HG02642 (cell line): ENCODE measurements around the gene PDE11A.
"Not testable (repeated sequence)": the region's sequence is repeated elsewhere in the genome, so short reads cannot be mapped to it uniquely, and the experiment has no call there.

Source experiments
- ATAC-seq: cut with Tn5 transposase; IDR thresholded peaks from one replicate; pipeline ENCODE4 v1.9.1; 2021; ENCODE audit warnings: mild to moderate bottlenecking; ENCODE audit not compliant: unreplicated experiment, poor library complexity

The PDE11A gene

DNA sequence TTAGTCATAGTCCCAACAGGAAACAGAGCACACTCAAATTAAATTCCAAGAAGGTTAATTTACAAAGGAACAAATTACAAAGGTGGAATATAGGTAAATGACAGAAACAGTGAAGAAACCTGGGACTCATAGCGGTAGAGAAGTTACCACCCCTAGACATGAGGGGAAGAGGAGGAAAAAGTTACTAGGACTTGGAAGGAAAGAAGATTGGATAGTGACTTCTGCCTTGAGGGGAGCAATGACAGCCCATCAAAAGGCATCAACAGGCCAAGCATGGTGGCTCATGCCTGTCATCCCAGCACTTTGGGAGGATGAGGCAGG, 2.4 kb upstream of the PDE11A start:
- no peak for ATAC-seq

DNA sequence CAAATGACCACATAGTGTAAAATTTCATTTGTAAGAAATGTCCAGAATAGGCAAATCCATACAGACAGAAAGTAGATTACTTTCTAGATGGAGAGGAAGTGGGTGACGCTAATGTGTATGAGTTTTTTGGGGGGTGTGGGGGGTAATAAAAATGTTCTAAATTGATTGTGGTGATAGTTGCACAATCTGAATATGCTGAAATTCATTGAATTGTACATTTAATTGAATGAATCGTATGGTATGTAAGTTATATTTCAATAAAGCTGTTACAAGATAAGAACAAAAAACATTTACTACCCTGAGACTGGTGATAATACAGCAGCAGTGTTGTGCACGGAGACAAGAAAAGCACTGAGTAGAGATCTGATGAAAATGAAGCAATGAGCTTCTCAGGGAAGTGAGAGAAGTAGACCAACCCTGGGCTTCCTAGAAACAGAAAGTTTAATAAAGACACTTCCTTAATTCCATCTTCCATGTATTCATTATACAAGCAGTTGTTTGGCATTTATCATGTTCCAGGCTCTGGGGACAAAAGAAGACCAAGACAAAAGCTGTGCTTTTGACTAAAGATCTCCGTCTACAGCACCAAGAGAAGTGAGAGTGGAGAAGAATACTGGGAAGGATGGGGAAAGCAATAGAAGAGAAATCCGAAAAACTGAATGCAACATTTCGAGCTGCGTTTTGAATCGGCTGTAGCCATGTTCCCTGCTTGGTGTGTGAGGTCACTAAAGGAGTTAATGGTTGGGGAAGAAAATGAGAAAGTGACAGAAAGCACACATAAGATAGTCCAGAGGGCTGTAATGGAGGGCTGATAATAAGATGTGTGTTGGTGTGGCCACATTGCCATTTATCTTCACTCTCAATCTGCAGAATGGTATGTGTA, 1.8 kb upstream of the PDE11A start:
- ATAC-seq, result no peak

DNA sequence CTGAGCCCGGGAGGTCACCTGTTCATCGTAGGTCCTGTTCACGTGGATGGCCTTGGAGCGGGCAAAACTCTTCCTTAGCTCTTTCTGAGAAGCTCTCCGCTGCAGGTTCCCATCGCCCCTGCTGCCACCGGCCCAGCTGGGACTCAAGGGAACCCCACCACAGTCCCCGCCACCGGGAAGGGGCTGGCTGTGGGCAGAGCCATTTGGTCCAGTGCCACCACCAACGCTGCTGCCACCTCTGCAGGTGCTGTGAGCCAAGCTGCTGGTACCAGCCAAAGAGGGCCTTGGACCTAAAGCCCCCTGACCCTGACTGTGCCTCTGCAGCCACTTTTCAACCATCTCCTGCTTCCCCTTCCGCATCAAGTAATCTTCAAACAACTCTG, 586 bp downstream of the PDE11A start:
- ATAC-seq, result no peak

- ATAC-seq, result no peak
Measured at GRCh38 chr2:178070824-178071223, 1.8 kb downstream of the PDE11A start.

GRCh38 chr2:178069551-178069950, 3.0 kb downstream of the PDE11A start:
- no peak for ATAC-seq

DNA sequence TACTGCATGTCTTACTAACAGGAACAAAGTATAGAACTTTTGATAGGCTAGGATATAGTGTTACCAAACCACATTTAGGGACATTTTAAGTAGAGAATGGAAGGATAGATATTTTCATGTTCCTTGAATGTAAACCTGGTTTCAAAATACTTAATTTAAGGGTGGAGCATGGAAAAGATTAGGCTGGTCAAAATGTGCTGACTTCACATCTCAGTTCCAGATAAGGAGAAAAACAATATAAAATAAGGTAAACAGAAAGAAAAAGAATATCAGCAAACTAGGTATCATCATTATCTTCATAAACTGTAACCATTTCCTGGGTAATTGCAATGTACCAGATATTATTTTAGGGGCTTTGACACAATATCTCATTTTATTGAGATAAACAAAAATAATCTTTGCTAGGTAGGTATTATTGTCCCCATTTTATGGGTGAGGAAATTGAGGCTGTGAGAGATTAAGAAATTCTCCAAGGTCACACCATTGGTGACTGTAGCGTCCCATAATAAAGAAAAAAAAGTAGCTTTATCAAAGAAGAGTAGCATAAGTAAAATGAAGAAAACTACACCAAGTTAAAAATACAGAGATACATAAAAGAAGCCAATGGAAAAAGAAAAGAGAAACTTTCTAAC, 3.6 kb downstream of the PDE11A start:
- no peak for ATAC-seq

DNA sequence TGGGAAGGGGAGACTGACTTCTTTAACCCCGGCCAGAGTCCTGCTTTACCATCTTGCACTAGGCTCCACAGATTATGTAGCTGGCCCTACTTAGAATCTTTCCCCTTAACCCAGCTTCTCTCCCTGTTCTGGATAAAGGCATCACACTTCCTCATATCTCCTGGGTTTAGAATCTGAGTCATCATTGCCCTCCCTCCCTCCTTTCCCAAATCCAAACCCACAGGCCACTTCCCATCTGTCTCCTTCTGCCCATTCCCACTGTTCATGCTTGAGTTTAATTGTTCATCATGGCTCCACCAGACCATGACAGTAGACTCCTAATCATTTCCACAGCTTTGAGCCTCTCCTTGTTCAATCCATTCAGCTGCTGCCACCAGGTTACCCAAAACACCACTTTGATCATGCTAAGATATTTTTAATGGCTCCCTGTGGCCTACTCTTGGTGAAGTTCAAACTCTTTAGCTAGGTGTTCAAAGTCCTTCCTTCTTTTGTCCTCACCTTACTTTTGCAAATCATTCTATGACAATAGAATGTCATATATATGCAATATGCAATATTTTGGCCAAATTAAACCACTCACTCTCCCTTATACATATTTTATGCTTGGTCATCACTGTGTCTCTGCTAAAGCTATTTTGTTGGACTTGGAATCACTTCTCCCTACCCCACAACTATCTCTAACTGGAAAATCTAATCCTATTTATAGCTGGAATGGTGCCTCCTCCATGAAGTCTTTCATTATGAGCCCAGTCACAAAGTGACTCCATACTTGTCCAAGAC, 5.5 kb downstream of the PDE11A start:
- ATAC-seq, result no peak

DNA sequence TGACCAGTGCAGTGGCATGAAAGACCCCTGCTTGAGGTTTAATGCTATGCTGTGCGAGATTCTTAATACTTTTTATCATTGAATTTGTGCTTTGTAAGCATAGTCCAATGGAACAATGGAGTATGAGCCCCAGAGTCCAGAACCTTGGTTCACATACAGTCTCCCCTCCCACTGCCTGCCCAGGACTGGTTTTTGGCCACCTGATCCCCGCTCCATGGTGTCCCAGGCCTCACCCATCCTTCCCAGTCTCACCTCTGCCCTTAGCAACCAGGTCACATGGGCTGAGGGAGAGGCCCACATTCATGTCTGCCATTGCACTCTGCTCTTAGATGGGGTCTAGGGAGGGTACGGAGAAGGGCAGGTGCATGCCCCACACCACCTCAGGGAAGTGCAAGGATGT, 6.3 kb downstream of the PDE11A start:
- no peak for ATAC-seq

GRCh38 chr2:178059681-178060080, 12.9 kb downstream of the PDE11A start:
- ATAC-seq, result no peak

DNA sequence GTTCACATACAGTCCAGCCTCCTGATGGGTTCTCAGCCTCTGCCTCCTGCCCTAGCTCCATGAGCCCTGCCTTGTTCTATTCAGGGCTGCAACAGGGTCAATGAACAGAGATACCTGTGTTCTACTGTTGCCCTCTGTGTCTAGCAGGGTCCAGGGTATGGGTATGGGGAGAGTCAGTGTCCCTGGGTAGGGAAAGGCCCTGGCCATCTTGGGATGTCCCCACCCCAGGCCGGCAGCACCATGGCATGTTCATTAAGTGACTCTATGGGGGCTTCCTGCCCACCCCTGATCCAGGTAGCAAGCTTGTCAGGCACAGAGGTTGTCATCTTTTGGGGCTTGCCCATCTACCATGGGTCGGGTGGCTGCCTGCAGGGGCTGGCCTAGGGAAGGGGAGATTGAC, 13.5 kb downstream of the PDE11A start:
- no peak for ATAC-seq

DNA sequence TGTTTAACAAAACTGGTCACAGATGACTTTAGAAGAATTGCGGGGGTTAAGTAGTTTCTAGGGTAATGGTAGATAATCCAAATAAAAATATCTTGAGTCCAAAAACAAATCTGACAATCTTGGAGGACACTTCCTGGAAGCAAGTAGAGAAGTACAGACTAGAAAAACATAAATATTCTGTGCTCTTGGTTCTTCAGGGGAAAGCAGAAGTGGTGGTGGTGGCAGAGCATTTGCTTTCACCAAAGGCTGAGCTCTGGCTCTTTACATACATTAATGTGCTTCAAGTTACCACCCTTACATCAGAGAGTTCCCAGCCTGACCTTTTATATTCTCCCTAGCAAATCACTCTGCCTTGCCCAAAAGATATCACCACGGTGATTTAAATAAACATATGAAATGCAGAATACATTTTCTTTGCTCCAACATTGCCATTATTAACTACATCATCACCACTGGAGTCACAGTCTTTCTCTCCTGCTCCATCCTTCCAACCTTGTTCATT, 15.3 kb downstream of the PDE11A start:
- no peak for ATAC-seq

- no peak for ATAC-seq
Measured at GRCh38 chr2:178056345-178056744, 16.2 kb downstream of the PDE11A start.

GRCh38 chr2:178051257-178051656, 21.3 kb downstream of the PDE11A start:
- not testable (repeated sequence) for ATAC-seq

DNA sequence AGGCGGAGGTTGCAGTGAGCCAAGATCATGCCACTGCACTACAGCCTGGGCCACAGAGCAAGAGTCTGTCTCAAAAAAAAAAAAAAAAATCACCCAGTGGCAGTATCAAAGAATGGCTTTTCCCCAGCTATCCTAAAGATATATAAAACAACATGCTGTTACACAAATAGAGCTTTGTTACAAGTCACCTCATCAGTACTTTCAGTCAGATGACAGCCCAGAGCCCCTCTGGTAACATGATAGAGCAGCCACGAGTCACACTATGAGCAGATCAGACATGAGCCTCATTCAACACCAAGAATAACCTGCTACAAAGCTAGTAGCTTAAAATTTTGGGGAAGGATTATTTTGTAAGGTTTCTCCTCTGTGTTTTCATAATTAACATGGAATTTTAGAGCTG, 25.2 kb downstream of the PDE11A start:
- no peak for ATAC-seq

DNA sequence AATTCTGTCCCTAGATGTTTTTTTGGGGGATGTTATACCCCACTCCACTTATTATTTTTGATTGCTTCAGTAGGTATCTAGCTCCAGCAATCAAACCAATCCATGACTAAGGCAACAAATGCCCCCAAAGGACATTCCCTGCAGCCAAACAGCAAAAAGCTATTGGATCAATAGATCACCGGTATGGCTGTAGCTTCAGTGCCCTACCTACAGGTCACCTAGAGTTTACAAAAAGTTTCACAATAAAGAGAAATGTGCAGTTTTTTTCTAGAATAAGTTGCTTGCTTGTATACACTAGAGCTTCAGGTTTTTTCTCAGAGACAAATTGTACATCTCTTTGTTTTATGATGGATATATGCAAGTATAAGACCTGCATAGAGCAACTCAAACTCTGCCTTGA, 27.7 kb downstream of the PDE11A start:
- no peak for ATAC-seq

DNA sequence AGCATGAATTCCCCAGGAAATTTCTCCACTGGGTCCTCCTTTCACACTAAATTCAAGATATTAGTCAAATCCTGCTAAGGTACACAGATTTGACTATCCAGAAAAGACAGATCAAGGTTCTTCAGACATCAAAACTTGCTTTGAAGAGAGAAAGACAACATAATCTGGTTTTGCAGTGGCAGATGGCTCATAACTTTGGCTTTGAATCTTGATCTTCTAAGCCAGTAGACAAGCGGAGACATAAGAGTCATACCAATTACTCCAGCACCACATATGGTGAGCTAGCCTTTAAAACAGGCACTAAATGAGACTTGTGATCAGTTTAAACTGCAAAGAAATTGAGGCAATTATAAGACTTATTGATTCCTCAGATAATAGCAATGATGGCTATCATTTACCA, 29.3 kb downstream of the PDE11A start:
- no peak for ATAC-seq

GRCh38 chr2:178033583-178033982, 39.0 kb downstream of the PDE11A start:
- ATAC-seq, result not testable (repeated sequence)

- ATAC-seq, result no peak
Measured at GRCh38 chr2:178029342-178029741, 43.2 kb downstream of the PDE11A start.

DNA sequence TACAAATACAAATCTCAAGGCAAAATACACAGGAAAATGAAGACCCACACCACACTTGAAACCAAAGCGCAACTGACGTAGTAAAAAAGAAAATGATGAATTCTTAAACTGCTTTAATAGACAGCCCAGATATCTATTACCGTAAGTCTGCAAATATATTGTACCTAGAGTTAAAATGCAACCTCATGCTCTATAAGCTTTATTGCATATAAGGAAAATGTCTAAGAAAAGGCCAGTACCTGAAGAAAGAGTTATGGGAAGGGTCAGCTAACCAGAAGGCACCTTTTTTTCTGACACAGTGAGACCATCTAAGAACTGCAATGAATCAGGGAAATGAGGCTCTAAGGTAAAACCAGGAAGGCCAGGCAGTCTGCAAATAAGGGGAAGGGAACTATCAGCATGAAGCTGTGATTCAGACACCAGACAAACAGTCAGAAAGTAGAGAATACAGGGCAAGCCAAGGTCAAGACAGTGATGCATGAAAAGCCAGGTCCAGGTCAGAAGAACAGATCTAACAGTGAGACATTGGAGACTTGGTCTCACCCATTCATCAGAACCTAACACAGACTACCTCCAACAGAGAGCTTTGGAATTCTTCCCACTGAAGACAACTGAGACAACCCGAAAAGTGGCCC, 46.9 kb downstream of the PDE11A start:
- no peak for ATAC-seq

DNA sequence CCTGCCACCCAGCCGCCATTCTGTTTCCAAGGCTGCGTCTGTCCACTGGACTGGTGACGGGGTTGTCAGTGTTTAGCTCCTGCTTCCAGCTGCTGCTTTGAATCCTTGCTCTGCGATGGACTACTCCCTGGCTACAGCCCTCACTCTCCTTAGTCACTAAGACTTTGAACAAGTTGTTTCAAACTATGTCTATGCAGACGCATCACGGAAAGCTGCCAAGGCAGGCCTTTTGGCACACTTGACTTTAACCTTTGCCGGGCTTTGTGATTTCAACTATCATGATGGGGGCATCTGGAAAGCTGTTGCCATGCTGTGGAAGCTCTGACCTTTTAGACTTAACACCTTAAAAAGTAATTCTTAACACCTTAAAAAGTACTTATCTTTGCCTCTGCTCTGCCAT, 54.4 kb downstream of the PDE11A start:
- no peak for ATAC-seq

- ATAC-seq, result no peak
Measured at GRCh38 chr2:178016612-178017011, 56.0 kb downstream of the PDE11A start.
